ENCODE measurements around the gene HEXD. TPM values are rescaled to one million over a fixed set of nuclear protein-coding genes. Genes with fewer than 3 reads are reported as not detected.
"Not testable (repeated sequence)": the region's sequence is repeated elsewhere in the genome, so short reads cannot be mapped to it uniquely, and the experiment has no call there.

The HEXD gene
- total and polyA plus RNA-seq, 2 donors: 13.8 to 40.5 TPM

DNA sequence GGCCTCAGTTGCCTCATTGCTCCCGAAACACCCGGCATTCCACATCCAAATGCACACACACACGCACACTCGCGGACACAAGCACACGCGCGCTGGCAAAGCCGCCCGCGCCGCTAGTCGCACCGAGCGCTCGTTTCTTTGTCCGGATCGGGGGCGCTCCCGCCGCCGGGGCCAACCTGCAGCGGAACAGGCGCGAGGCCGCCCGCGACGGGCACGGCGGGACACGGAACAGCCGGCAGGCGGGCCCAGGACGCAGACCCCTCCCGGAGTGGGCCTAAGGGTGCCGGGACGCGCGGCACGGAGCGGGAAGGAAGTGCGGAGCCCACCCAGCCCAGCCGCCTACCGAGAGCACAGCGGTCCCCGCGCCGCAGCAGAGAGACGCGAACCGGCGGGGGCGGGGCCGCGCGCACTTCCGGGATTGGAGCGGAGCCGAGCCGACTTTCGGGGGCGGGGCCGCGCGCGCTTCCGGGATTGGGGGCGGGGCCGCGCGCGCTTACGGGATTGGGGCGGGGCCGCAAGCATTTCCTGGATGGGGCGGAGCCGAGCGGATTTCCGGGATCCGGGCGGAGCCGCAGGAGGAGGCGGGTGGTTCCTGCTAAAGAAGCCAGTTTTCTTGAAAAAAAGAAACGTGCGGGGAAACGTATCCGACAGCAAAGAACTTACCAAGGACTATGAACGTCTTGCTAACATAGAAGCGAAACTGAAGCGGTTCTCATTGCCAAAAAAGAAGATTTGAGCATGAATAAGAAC lies 32.4 kb downstream of the HEXD start, which contains the start of gene CYBC1:
TSS of gene CYBC1 (minus strand) at position 396 of the 750 bp plus-strand sequence. CDS start 1,498 bp downstream, outside the sequence.
- H3K4me3 ChIP-seq (ENCODE audit: low read depth, low read length): peak within 1 kb of the TSS; percentile 93
- H3K27ac ChIP-seq (ENCODE audit: low read depth): peak within 1 kb of the TSS; percentile 82
- WGBS: under 1% methylated on average over 91 of the region's 91 CpGs
- peak; percentile 90 for DNase-seq (ENCODE audit: extremely low spot score)
- H3K36me3 ChIP-seq (ENCODE audit: insufficient read depth): no peaks in the 10 kb centered on the region
- H3K4me1 ChIP-seq (ENCODE audit: insufficient read depth): no peaks in the 10 kb centered on the region

DNA sequence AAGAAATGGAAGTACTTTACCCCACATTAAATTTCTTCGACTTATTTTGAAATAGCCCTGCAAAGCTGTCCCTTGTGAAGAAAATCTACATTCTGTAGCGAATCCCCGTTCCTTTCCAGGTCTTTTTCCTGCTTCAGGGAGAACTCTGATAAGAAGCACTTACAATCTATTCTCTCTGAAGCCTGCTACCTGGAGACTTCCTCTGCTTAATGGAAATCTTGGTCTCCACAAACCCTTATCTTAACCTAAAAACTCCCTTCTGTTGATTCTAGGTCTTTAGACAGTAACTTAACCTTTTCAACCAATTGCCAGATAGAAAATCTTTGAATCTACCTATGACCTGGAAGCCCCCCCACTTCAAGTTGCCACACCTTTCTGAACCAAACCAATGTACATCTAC lies 34.0 kb downstream of the HEXD start:
- Histone ChIP-seq H3K27ac (ENCODE audit: low read depth) (no peak overlapping the region), H3K36me3 (ENCODE audit: insufficient read depth) (no peaks in the 10 kb centered on the region), H3K4me3 (ENCODE audit: low read depth, low read length) (no peak overlapping the region), H3K4me1 (ENCODE audit: insufficient read depth) (no peaks in the 10 kb centered on the region)
- WGBS: 95% methylated on average over 3 of the region's 3 CpGs
- DNase-seq (ENCODE audit: extremely low spot score): no peak

GRCh38 chr17:82453151-82453550 lies 35.0 kb downstream of the HEXD start:
- not testable (repeated sequence) for DNase-seq (ENCODE audit: extremely low spot score); H3K36me3 ChIP-seq (ENCODE audit: insufficient read depth); H3K4me1 ChIP-seq (ENCODE audit: insufficient read depth); H3K27ac ChIP-seq (ENCODE audit: low read depth); H3K4me3 ChIP-seq (ENCODE audit: low read depth, low read length)
- WGBS: 86% methylated on average over 7 of the region's 7 CpGs

DNA sequence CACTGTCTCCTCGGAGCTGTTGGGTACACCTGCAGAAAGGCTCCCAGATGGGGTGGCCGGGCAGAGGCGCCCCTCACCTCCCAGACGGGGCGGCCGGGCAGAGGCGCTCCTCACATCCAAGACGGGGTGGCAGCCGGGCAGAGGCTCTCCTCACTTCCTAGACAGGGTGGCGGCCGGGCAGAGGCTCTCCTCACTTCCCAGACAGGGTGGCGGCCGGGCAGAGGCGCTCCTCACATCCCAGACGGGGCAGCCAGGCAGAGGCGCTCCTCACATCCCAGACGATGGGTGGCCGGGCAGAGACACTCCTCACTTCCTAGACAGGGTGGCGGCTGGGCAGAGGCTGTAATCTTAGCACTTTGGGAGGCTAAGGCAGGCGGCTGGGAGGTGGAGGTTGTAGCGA lies 35.6 kb downstream of the HEXD start:
- H3K36me3 ChIP-seq (ENCODE audit: insufficient read depth); DNase-seq (ENCODE audit: extremely low spot score); H3K27ac ChIP-seq (ENCODE audit: low read depth); H3K4me3 ChIP-seq (ENCODE audit: low read depth, low read length); H3K4me1 ChIP-seq (ENCODE audit: insufficient read depth): not testable (repeated sequence)
- WGBS: 96% methylated on average over 21 of the region's 21 CpGs

DNA sequence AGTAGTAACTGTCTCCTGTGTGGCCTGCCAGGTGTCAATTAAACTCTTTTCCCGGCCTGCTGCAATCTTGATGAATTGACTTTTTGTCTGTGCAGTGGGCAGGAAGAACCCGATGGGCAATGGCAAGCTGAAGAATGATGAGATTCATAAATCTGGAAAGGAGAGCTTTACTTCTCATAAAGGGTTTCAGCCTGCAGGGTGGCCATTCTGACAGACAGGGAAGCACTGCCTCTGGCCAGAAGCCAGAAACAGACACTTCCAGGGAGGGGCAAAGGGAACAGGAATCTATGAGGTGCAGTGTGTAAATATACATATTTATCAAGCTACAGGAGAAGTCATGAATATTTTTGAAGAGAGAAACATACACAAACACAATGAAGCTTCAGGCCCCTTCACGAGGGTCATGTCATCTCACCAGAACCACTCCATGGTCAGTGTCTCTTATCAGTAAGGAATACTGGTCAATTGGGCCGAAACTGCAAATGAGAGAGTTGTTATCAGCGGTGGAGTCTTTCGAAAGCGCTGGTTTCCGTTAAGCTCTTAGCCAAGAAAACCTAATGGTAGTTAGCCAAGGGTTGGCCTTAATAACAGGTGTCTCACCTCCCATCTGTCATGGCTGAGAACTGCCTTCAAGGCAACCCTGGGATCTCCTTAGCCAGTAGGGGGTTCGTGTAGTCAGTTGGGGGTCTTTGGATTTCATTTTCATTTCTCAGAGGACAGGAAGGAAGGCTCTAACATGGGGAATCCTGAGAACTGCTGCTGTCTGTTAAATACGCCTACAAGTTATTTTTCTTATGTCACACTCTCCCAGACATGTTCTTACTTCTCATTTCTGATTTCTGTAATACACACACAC lies 39.2 kb downstream of the HEXD start:
- H3K27ac ChIP-seq (ENCODE audit: low read depth): peak overlapping the region; percentile 100
- no peaks in the 10 kb centered on the region for H3K36me3 ChIP-seq (ENCODE audit: insufficient read depth)
- no peak overlapping the region for H3K4me3 ChIP-seq (ENCODE audit: low read depth, low read length)
- no peak for DNase-seq (ENCODE audit: extremely low spot score)
- WGBS: 37% methylated on average over 10 of the region's 10 CpGs
- peaks cover 2% of the 10 kb centered on the region for H3K4me1 ChIP-seq (ENCODE audit: insufficient read depth)

DNA sequence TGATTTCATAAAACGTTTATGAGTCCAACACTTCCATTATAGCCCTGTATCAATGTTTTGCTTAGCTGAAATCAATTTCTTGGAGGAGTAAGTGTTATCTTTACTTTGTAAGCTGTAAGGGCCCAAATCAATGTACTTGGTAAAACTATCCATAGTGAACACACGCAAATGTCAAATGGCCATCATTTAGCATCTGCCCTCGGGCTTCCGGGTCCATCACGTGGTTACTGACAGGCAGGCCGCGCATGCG lies 39.7 kb downstream of the HEXD start:
- peak overlapping the region; percentile 86 for H3K4me3 ChIP-seq (ENCODE audit: low read depth, low read length)
- H3K27ac ChIP-seq (ENCODE audit: low read depth): peak overlapping the region; percentile 100
- WGBS: under 1% methylated on average over 8 of the region's 8 CpGs
- H3K36me3 ChIP-seq (ENCODE audit: insufficient read depth): no peaks in the 10 kb centered on the region
- peaks cover 2% of the 10 kb centered on the region for H3K4me1 ChIP-seq (ENCODE audit: insufficient read depth)
- no peak for DNase-seq (ENCODE audit: extremely low spot score)

- WGBS: under 1% methylated on average over 85 of the region's 85 CpGs
- peaks cover 2% of the 10 kb centered on the region for H3K4me1 ChIP-seq (ENCODE audit: insufficient read depth)
- H3K27ac ChIP-seq (ENCODE audit: low read depth): peak within 1 kb of the TSS; percentile 100
- no peaks in the 10 kb centered on the region for H3K36me3 ChIP-seq (ENCODE audit: insufficient read depth)
- peak within 1 kb of the TSS; percentile 86 for H3K4me3 ChIP-seq (ENCODE audit: low read depth, low read length)
- DNase-seq (ENCODE audit: extremely low spot score): peak; percentile 97
These were observed 40.2 kb downstream of the HEXD start, which contains the start of gene NARF for GRCh38 chr17:82458179-82458884. Gene NARF, plus strand, starts transcription at chr17:82458741. Its CDS starts 63 bp downstream, at chr17:82458804.

GRCh38 chr17:82458885-82459424 lies 40.8 kb downstream of the HEXD start:
- Histone ChIP-seq H3K4me1 (ENCODE audit: insufficient read depth) (peaks cover 2% of the 10 kb centered on the region), H3K4me3 (ENCODE audit: low read depth, low read length) (peak overlapping the region; percentile 86), H3K27ac (ENCODE audit: low read depth) (peak overlapping the region; percentile 69), H3K36me3 (ENCODE audit: insufficient read depth) (no peaks in the 10 kb centered on the region)
- whole genome bisulfite sequencing: under 1% methylated on average over 62 of the region's 62 CpGs
- no peak for DNase-seq (ENCODE audit: extremely low spot score)

DNA sequence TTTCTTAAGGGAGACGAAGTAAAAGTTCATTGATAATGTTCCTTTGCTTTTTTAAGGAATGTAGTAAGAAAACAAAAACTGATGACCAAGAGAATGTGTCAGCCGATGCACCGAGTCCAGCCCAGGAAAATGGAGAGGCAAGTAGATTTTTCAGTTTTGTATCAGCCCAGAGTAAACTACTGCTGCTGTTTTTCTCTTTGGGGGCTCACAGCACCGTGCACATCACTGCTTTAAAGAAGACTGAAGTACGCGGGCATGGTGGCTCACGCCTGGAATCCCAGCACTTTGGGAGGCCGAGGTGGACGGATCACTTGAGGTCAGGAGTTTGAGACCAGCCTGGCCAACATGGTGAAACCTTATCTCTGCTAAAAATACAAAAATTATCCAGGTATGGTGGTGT lies 41.8 kb downstream of the HEXD start:
- DNase-seq (ENCODE audit: extremely low spot score); H3K4me3 ChIP-seq (ENCODE audit: low read depth, low read length); H3K27ac ChIP-seq (ENCODE audit: low read depth); H3K36me3 ChIP-seq (ENCODE audit: insufficient read depth); H3K4me1 ChIP-seq (ENCODE audit: insufficient read depth): not testable (repeated sequence)
- 93% methylated on average over 9 of the region's 9 CpGs for whole genome bisulfite sequencing

- 72% methylated on average over 10 of the region's 10 CpGs for WGBS
- no peak for DNase-seq (ENCODE audit: extremely low spot score)
- Histone ChIP-seq H3K36me3 (ENCODE audit: insufficient read depth) (no peaks in the 10 kb centered on the region), H3K4me3 (ENCODE audit: low read depth, low read length) (no peak overlapping the region), H3K27ac (ENCODE audit: low read depth) (no peak overlapping the region), H3K4me1 (ENCODE audit: insufficient read depth) (peaks cover 2% of the 10 kb centered on the region)
These were observed 43.8 kb downstream of the HEXD start for GRCh38 chr17:82461827-82462524.

DNA sequence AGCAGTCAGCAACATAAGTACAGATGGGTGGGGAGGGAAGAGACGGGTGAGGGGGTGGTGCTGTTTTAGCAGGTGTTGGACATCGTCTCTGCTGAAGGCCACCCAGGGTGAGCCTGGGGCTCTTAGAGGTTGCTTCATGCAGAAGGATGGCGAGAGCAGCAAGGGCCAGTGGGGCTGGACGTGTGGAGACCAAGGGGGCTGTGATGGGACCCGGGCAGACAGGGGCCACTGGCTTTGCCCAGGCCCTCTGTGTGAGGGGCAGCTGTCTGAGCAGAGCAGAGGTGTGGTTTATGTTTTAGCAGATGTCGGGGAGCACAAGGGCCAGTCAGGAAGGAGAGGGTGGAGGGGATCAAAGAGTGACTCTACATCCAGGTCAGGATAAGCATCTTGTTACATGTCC lies 45.2 kb downstream of the HEXD start:
- Histone ChIP-seq H3K4me3 (ENCODE audit: low read depth, low read length) (no peak overlapping the region), H3K4me1 (ENCODE audit: insufficient read depth) (no peaks in the 10 kb centered on the region), H3K36me3 (ENCODE audit: insufficient read depth) (no peaks in the 10 kb centered on the region), H3K27ac (ENCODE audit: low read depth) (no peak overlapping the region)
- WGBS: 77% methylated on average over 6 of the region's 6 CpGs
- DNase-seq (ENCODE audit: extremely low spot score): no peak

DNA sequence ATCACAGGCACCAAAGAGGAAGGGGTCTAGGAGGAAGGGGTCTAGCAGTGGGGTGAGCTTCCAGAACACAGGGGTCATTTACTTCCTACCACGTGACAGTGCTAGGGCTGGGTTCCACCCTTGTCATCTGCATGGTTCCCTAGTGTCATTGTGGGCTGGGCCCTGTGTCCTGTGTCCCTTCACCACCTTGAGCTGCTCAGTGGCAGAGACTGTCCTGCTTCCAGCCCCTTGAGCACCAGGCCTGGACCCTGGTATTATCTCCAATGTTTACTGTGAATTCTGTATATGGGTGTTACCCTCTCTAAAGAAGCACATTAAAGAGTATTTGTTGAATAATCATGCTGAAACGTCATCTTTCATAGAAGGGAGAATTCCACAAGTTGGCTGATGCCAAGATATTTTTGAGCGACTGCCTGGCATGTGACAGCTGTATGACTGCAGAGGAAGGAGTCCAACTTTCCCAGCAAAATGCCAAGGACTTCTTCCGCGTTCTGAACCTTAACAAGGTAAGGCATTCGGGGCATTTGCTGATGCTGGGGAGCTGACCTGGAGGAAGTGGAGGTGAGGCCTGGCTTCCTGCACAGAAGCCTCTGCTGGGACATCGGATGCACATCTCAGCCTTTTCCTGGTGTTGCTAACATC lies 45.9 kb downstream of the HEXD start:
- peaks cover 2% of the 10 kb centered on the region for H3K36me3 ChIP-seq (ENCODE audit: insufficient read depth)
- no peak for DNase-seq (ENCODE audit: extremely low spot score)
- 75% methylated on average over 7 of the region's 7 CpGs for WGBS
- no peak overlapping the region for H3K27ac ChIP-seq (ENCODE audit: low read depth)
- H3K4me1 ChIP-seq (ENCODE audit: insufficient read depth): no peaks in the 10 kb centered on the region
- no peak overlapping the region for H3K4me3 ChIP-seq (ENCODE audit: low read depth, low read length)

DNA sequence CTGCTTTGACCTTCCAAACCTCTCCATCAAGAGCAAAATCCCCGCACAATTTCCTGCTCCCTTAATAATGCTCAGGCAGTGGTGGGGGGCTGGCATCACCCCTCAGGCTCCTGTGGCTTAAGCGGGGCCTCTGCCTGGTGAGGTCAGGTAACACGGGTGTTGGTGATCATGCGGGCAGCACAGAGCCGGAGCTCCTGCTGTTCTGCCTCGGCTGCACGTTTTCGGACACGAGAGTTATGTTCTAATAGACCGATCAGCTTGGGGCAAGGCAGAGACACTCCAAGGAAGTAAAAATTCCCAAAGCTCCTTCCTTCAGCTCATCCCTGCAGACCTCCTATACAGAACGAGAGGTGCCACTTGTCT lies 46.4 kb downstream of the HEXD start:
- H3K36me3 ChIP-seq (ENCODE audit: insufficient read depth): peaks cover 2% of the 10 kb centered on the region
- no peak for DNase-seq (ENCODE audit: extremely low spot score)
- WGBS: 91% methylated on average over 11 of the region's 11 CpGs
- no peak overlapping the region for H3K27ac ChIP-seq (ENCODE audit: low read depth)
- no peaks in the 10 kb centered on the region for H3K4me1 ChIP-seq (ENCODE audit: insufficient read depth)
- no peak overlapping the region for H3K4me3 ChIP-seq (ENCODE audit: low read depth, low read length)

Data from urinary bladder (tissue), 4 donors.